Stimulated activated CD4-positive, alpha-beta T cell treated with anti-CD3 and anti-CD28 coated beads, Interleukin-1b, Interleukin-23, amount 100 ng/mL, for 4 hours (primary cell): ENCODE data around the gene IPO11.
"Not testable (repeated sequence)": the region's sequence is repeated elsewhere in the genome, so short reads cannot be mapped to it uniquely, and the experiment has no call there.

ENCODE experiments used
- DNase-seq, 2 donors: peaks; one replicate each; pipeline ENCODE4 v3.0.0-alpha.2; 2020; ENCODE audit warnings: low read depth in 2 of 2

Gene IPO11

GRCh38 chr5:62596691-62597090 lies 184.1 kb downstream of the IPO11 start:
- no peak for DNase-seq

- no peak for DNase-seq
Measured at GRCh38 chr5:62597314-62597713, 184.8 kb downstream of the IPO11 start.

GRCh38 chr5:62600560-62601252 lies 188.1 kb downstream of the IPO11 start:
- DNase-seq = no peak

GRCh38 chr5:62603934-62604333 lies 191.4 kb downstream of the IPO11 start:
- no peak for DNase-seq

- DNase-seq = no peak
Measured at GRCh38 chr5:62605638-62606037, 193.1 kb downstream of the IPO11 start.

GRCh38 chr5:62606878-62607277 lies 194.3 kb downstream of the IPO11 start:
- DNase-seq = no peak

- no peak for DNase-seq
Measured at GRCh38 chr5:62607615-62608014, 195.1 kb downstream of the IPO11 start.

GRCh38 chr5:62608529-62609511 lies 196.3 kb downstream of the IPO11 start:
- no peak for DNase-seq

- DNase-seq = no peak
Measured at GRCh38 chr5:62614355-62614754, 201.8 kb downstream of the IPO11 start.

- DNase-seq = no peak
Measured at GRCh38 chr5:62616615-62617277, 204.2 kb downstream of the IPO11 start.

GRCh38 chr5:62617943-62618342 lies 205.4 kb downstream of the IPO11 start:
- DNase-seq = no peak

- no peak for DNase-seq
Measured at GRCh38 chr5:62620761-62621160, 208.2 kb downstream of the IPO11 start.

GRCh38 chr5:62621280-62621679 lies 208.7 kb downstream of the IPO11 start:
- DNase-seq = no peak

- DNase-seq = no peak
Measured at GRCh38 chr5:62623271-62623670, 210.7 kb downstream of the IPO11 start.

- not testable (repeated sequence) for DNase-seq
Measured at GRCh38 chr5:62624436-62624835, 211.9 kb downstream of the IPO11 start.

GRCh38 chr5:62626534-62626933 lies 214.0 kb downstream of the IPO11 start:
- no peak for DNase-seq

GRCh38 chr5:62627121-62627520 lies 214.6 kb downstream of the IPO11 start:
- no peak for DNase-seq

- DNase-seq = no peak
Measured at GRCh38 chr5:62627901-62628300, 215.3 kb downstream of the IPO11 start.

GRCh38 chr5:62631909-62632580 lies 219.5 kb downstream of the IPO11 start:
- DNase-seq = no peak

GRCh38 chr5:62633243-62633642 lies 220.7 kb downstream of the IPO11 start:
- DNase-seq = no peak

GRCh38 chr5:62640446-62640845 lies 227.9 kb downstream of the IPO11 start:
- DNase-seq = no peak

- DNase-seq = no peak
Measured at GRCh38 chr5:62642468-62642867, 229.9 kb downstream of the IPO11 start.
